Measurements from ENCODE around the gene FAM240A.

- TF ChIP-seq CTCF (IDR thresholded peaks at IDR 0.05) = no peak
- TF ChIP-seq POLR2AphosphoS5 (IDR thresholded peaks at IDR 0.05) = no peak
- TF ChIP-seq POLR2A (IDR thresholded peaks at IDR 0.05) = no peak
Observed at GRCh38 chr3:46674031-46674845, 61.9 kb downstream of the FAM240A start.
